HepG2 (cell line): ENCODE results near the gene IQCE. TPM values are rescaled to one million over a fixed set of nuclear protein-coding genes. Genes with fewer than 3 reads are reported as not detected.

Experiments
- AHR ChIP-seq: IDR thresholded peaks from 2 replicates; pipeline ENCODE4 v1.6.1; 2018; ENCODE audit warnings: missing genetic modification reagents, missing compliant biosample characterization
- AKNA ChIP-seq: sonication (generic); formaldehyde crosslinking; IDR thresholded peaks from 2 replicates; pipeline ENCODE4 v1.4.0; 2020; ENCODE audit warnings: missing genetic modification reagents, borderline replicate concordance
- ATF4 ChIP-seq, 2 experiments: fragments of 450-650 bp in 1 of 2; sonication (generic) in 1 of 2; formaldehyde crosslinking; IDR thresholded peaks; 2 replicates each; pipeline versions ENCODE4 v1.5.0 to v1.8.0; 2020 to 2022; ENCODE audit warnings: mild to moderate bottlenecking in 1 of 2, missing genetic modification reagents in 1 of 2
- RBM39 ChIP-seq: fragments of 200-400 bp; formaldehyde crosslinking; IDR thresholded peaks from one replicate; pipeline ENCODE4 v1.6.1; 2018; ENCODE audit warnings: antibody characterized with exemption, mild to moderate bottlenecking, low read depth, low read length; ENCODE audit not compliant: poor library complexity, severe bottlenecking
- SYNCRIP ChIP-seq: fragments of 200-400 bp; formaldehyde crosslinking; IDR thresholded peaks from 2 replicates; pipeline ENCODE4 v1.6.1; 2018; ENCODE audit warnings: mild to moderate bottlenecking, low read depth, low read length; ENCODE audit not compliant: insufficient read depth
- TAF15 ChIP-seq: fragments of 200-400 bp; formaldehyde crosslinking; IDR thresholded peaks from one replicate; pipeline ENCODE4 v1.6.1; 2018; ENCODE audit warnings: mild to moderate bottlenecking, low read depth, low read length; ENCODE audit not compliant: poor library complexity, severe bottlenecking
- ZGPAT ChIP-seq: IDR thresholded peaks from 2 replicates; pipeline ENCODE4 v1.6.1; 2016; ENCODE audit warnings: mild to moderate bottlenecking
- ZNF263 ChIP-seq: sonication (generic); formaldehyde crosslinking; IDR thresholded peaks from 2 replicates; pipeline ENCODE4 v1.4.0; 2020; ENCODE audit warnings: missing genetic modification reagents
- ZNF704 ChIP-seq: sonication (generic); formaldehyde crosslinking; IDR thresholded peaks from 2 replicates; pipeline ENCODE4 v1.8.1; 2023; ENCODE audit warnings: mild to moderate bottlenecking, inconsistent platforms, moderate library complexity, missing genetic modification reagents, borderline replicate concordance
- polyA plus RNA-seq, 8 experiments: library from polyadenylated mRNA; depleted of rRNA in 3 of 8; stranded (reverse) in 7 of 8; unstranded in 1 of 8; fragments of >200 nt; fragmentation: Illumina TruSeq in 4 of 8; extraction: Trizol in 4 of 8; gene quantifications; 2 replicates each; pipeline versions ENCODE4 v1.2.1 to v1.2.3, GENCODE V29; 2011 to 2016; ENCODE audit warnings: low read depth in 4 of 8, missing spikeins in 1 of 8, mixed read lengths in 1 of 8; ENCODE audit not compliant: insufficient read depth in 1 of 8
- total RNA-seq, 5 experiments: library from RNA; depleted of rRNA; stranded (reverse); fragments of >200 nt; fragmentation: Illumina TruSeq; extraction: Trizol; gene quantifications; 2 replicates each; pipeline ENCODE4 v1.2.3, GENCODE V29; 2016; ENCODE audit warnings: low read depth in 1 of 5
- TF ChIP-seq, protein P1 (sequence below), 2 experiments: sonication (generic) in 1 of 2; formaldehyde crosslinking in 1 of 2; IDR thresholded peaks; 2 replicates each; pipeline versions ENCODE4 v1.6.1 to v1.9.0; 2014 to 2022; ENCODE audit warnings: antibody characterized with exemption in 1 of 2, borderline replicate concordance in 1 of 2, inconsistent platforms in 1 of 2, low read depth in 1 of 2, missing genetic modification reagents in 1 of 2

Gene IQCE
- total and polyA plus RNA-seq, 2 of the 13 experiments (the other 11 are each of a cell fraction or from before 2014, with no cell fraction given), result 1.5 to 2.5 TPM

DNA sequence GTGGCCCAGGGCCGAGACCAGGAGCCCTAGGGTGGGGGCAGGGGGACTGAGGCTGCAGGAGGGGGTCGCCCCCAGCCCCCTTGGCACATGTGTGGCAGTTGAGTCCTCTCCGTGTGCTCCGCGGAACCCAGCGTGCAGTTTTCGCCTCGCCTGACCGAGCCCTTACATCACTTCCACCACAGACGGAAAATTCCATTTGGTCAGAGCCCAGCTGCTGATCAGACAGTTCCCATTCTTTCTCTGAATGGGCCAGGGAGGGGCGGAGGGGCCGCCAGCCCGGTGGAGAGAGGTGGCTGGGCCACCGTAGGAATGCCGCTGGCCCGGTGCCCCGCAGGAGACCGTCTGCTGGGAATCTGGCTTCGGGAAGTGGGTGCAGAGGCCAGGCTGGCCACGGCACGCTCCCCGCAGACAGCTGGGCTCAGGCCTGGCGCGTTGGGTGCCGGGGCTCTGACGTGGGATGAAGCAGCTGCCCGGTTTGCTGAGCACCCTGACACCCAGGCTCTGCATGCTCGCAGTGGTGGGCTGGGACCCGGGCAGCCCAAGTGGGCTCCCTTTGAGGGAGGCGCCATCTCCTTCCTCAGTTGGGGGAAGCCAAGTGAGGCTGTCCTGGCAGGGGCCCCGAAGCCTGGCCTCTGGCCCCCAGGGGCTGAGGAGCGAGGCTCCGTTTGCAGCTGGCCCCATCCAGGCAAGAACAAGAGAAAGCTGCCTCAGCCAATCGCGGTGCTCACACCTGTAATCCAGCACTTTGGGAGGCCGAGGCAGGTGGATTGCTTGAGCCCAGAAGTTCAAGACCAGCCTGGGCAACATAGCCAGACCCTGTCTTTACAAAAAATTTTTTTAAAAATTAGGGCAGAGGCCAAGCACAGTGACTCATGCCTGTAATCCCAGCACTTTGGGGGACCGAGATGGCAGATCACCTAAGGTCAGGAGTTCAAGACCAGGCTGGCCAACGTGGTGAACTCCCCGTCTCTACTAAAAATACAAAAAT, 82.9 kb downstream of the IQCE start (continued):
- TF ChIP-seq AKNA (CRISPR knock-in tag) (no peak), ZGPAT (CRISPR knock-in tag) (peak; percentile 71; the same call in 1 of the 2 replicates), ZNF263 (CRISPR knock-in tag) (0 out of 2 replicates have a peak, but pooled peaks have one; percentile 37), SYNCRIP (no peak), TAF15 (no peak), ATF4 (CRISPR knock-in tag; IDR thresholded peaks at IDR 0.05) (peak in 1 of 2 experiments; percentile 69; a peak in 2 of 4 replicates), AHR (CRISPR knock-in tag) (no peak), RBM39 (no peak), ZNF704 (CRISPR knock-in tag) (no peak)
- TF ChIP-seq, protein P1, sequence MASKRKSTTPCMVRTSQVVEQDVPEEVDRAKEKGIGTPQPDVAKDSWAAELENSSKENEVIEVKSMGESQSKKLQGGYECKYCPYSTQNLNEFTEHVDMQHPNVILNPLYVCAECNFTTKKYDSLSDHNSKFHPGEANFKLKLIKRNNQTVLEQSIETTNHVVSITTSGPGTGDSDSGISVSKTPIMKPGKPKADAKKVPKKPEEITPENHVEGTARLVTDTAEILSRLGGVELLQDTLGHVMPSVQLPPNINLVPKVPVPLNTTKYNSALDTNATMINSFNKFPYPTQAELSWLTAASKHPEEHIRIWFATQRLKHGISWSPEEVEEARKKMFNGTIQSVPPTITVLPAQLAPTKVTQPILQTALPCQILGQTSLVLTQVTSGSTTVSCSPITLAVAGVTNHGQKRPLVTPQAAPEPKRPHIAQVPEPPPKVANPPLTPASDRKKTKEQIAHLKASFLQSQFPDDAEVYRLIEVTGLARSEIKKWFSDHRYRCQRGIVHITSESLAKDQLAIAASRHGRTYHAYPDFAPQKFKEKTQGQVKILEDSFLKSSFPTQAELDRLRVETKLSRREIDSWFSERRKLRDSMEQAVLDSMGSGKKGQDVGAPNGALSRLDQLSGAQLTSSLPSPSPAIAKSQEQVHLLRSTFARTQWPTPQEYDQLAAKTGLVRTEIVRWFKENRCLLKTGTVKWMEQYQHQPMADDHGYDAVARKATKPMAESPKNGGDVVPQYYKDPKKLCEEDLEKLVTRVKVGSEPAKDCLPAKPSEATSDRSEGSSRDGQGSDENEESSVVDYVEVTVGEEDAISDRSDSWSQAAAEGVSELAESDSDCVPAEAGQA (IDR thresholded peaks at IDR 0.05; ENCODE audit: low read depth), result no peak
- TF ChIP-seq, protein P1 (CRISPR knock-in tag; IDR thresholded peaks at IDR 0.05; ENCODE audit: borderline replicate concordance), result no peak
